ENCODE data around the gene TMEM109. TPM values are rescaled to one million over a fixed set of nuclear protein-coding genes. Genes with fewer than 3 reads are reported as not detected.

TMEM109 gene
- total and polyA plus RNA-seq, 7 experiments from 2014 or later: 49.8 to 287 (median 60.5) TPM

DNA sequence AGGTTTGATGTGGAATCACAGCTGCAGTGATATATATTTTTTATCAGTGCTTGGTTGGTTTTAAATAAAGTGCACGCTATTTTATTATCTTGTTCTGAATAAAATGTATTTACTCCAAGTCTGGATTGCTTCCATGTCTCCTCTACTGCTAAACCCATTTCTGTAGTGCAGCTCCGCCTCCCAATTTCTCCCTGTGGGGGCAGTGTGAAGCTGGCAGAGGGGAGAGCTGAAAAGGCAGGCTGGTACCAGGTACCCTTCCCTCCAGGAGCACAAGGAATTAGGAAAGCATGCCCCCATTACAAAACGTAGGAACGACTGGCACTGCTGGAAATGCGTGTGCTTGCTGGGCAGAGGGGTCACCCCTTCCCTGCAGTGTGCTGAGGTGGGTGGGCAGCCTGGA lies 9.4 kb downstream of the TMEM109 start:
- Histone ChIP-seq H3K9me3 (ENCODE audit: control insufficient read depth in 2 of 3, low read length in 3 of 3) (no peaks in the 10 kb centered on the region), H3K27me3 (ENCODE audit: control insufficient read depth in 2 of 2, insufficient read depth in 2 of 2, low read length in 2 of 2) (peaks cover 4 to 6% of the 10 kb centered on the region in 2 donors), H3K4me3 (ENCODE audit: low read length) (no peak overlapping the region), H3K36me3 (ENCODE audit: control insufficient read depth in 2 of 3, insufficient read depth in 3 of 3, low read length in 3 of 3) (peaks cover 12 to 38% (median 25%) of the 10 kb centered on the region in 3 experiments), H3K4me1 (ENCODE audit: control insufficient read depth in 2 of 2, insufficient read depth in 2 of 2, low read length in 2 of 2) (peaks cover 4 to 18% of the 10 kb centered on the region in 2 donors), H3K27ac (ENCODE audit: low read depth, low read length) (no peak overlapping the region)
- Mint-ChIP-seq H3K36me3 (peaks cover 19 to 44% (median 33%) of the 10 kb centered on the region in 5 donors), H3K27ac (no peak overlapping the region), H3K27me3 (peaks cover 5 to 28% (median 15%) of the 10 kb centered on the region in 5 donors), H3K4me1 (peaks cover 8 to 19% (median 16%) of the 10 kb centered on the region in 7 donors), H3K9me3 (no peaks in the 10 kb centered on the region), H3K4me3 (peak overlapping the region in 8 of 10 donors; percentile 37 to 76 (median 65))
- CTCF ChIA-PET: interaction anchor here (0.6 to 1.1 kb wide), 3 partner anchors 10 to 433 kb away, joined by 3 to 5 read pairs (median 3); partner anchors contain the start of gene TMEM109
- POLR2A ChIA-PET: interaction anchor here (0.9 to 1.2 kb wide), 3 partner anchors 8 to 10 kb away, joined by 3 to 5 read pairs (median 3); partner anchors contain the start of gene TMEM109
- intact Hi-C loops (cut with micrococcal nuclease): loop anchor here in 1 of 2 donors (1.0 kb wide), 1 partner anchor 9 kb away; the partner anchor contains the start of gene TMEM109
- ATAC-seq (no peak), DNase-seq (no peak)

DNA sequence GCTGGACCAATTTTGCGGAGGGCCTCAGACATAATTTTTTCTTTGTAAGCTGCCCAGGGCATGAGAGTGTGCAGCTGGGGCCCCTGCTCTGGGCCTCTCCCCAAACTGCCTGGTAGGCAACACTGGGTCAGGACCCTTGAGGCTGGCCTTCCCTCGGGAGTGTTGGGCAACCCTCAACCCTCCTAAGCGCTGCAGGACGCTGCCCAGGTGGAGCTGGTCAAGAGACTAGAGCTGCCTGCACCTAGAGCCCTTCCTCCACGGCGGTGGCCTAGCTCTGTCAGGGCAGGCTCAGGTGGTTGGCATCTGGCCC lies 9.8 kb downstream of the TMEM109 start:
- no peak overlapping the region for H3K27ac ChIP-seq (ENCODE audit: low read depth, low read length)
- peaks cover 4 to 18% of the 10 kb centered on the region in 2 donors for H3K4me1 ChIP-seq (ENCODE audit: control insufficient read depth in 2 of 2, insufficient read depth in 2 of 2, low read length in 2 of 2)
- H3K27me3 Mint-ChIP-seq: peaks cover 5 to 28% (median 15%) of the 10 kb centered on the region in 5 donors
- H3K4me3 Mint-ChIP-seq: peak overlapping the region; percentile 42 to 80 (median 56)
- peaks cover 4 to 6% of the 10 kb centered on the region in 2 donors for H3K27me3 ChIP-seq (ENCODE audit: control insufficient read depth in 2 of 2, insufficient read depth in 2 of 2, low read length in 2 of 2)
- peak overlapping the region; percentile 43 for H3K4me3 ChIP-seq (ENCODE audit: low read length)
- peaks cover 19 to 43% (median 33%) of the 10 kb centered on the region in 5 donors for H3K36me3 Mint-ChIP-seq
- ATAC-seq (no peak), DNase-seq (no peak)
- H3K9me3 ChIP-seq (ENCODE audit: control insufficient read depth in 2 of 3, low read length in 3 of 3): no peaks in the 10 kb centered on the region
- CTCF ChIA-PET: interaction anchor here (0.6 to 1.1 kb wide), 4 partner anchors 10 to 432 kb away, joined by 3 to 5 read pairs (median 4); partner anchors contain the start of gene TMEM109
- H3K9me3 Mint-ChIP-seq: no peaks in the 10 kb centered on the region
- H3K36me3 ChIP-seq (ENCODE audit: control insufficient read depth in 2 of 3, insufficient read depth in 3 of 3, low read length in 3 of 3): peaks cover 12 to 38% (median 21%) of the 10 kb centered on the region in 3 experiments
- POLR2A ChIA-PET: interaction anchor here (0.8 to 1.2 kb wide), 4 partner anchors 9 to 183 kb away, joined by 3 to 5 read pairs (median 3); partner anchors contain the start of gene TMEM109
- H3K4me1 Mint-ChIP-seq: peaks cover 8 to 19% (median 16%) of the 10 kb centered on the region in 7 donors
- H3K27ac Mint-ChIP-seq: no peak overlapping the region
- intact Hi-C loops (cut with micrococcal nuclease): loop anchor here in 1 of 2 donors (1.0 kb wide), 1 partner anchor 9 kb away; the partner anchor contains the start of gene TMEM109

DNA sequence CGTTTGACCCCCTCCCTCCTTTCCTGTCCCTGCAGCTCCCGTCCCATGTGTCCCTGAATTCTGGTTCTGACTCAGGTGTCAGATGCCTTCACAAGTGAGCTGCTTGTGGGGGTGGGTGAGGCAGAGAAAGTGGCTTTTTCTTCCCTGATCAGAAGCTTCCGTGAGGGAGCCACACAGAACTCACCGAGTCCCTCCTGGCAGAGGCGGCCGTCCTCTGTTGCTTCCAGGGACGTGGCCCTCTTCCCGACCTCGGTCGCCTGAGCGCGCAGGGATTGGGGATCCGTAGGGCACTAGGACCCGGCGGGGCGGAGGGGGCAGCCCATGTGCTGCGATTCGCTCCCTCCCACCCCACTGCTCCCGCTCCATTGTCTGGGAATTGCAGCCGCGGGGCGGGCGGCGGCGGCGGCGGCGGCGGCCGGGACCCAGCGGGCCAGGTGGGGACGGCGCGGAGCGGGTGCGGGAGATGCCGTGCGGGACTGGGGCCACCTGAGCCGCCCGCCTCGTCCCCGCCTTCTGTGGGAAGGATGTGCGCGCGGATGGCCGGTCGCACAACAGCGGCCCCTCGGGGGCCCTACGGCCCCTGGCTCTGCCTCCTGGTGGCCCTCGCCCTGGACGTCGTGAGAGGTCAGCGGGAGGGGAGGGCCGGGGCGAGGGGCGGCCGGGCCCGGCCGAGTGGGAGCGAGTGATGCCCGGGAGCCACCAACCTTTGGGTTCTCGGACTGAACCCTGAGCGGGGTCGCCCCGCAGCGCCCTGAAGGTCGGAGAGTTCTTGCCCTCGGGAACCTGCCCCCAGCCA lies 10.3 kb downstream of the TMEM109 start, which contains the start of gene TMEM132A:
TMEM132A (plus strand) TSS at position 351 of the 796 bp plus-strand sequence; CDS start at position 525, 174 bp downstream.
- Mint-ChIP-seq H3K9me3 (no peaks in the 10 kb centered on the region), H3K4me3 (peak within 1 kb of the TSS; percentile 52 to 80 (median 68)), H3K27ac (peak within 1 kb of the TSS in 2 of 9 donors; percentile 33 to 61), H3K27me3 (peaks cover 5 to 30% (median 15%) of the 10 kb centered on the region in 5 donors), H3K4me1 (peaks cover 8 to 17% (median 16%) of the 10 kb centered on the region in 7 donors), H3K36me3 (peaks cover 19 to 42% (median 32%) of the 10 kb centered on the region in 5 donors)
- CTCF ChIA-PET: interaction anchor here (0.6 to 1.1 kb wide), 2 partner anchors 11 to 206 kb away, joined by 3 to 4 read pairs; partner anchors contain the start of gene TMEM109
- Histone ChIP-seq H3K27ac (ENCODE audit: low read depth, low read length) (no peak within 1 kb of the TSS), H3K4me1 (ENCODE audit: control insufficient read depth in 2 of 2, insufficient read depth in 2 of 2, low read length in 2 of 2) (peaks cover 4 to 18% of the 10 kb centered on the region in 2 donors), H3K4me3 (ENCODE audit: low read length) (peak within 1 kb of the TSS; percentile 43), H3K27me3 (ENCODE audit: control insufficient read depth in 2 of 2, insufficient read depth in 2 of 2, low read length in 2 of 2) (peaks cover 4 to 6% of the 10 kb centered on the region in 2 donors), H3K9me3 (ENCODE audit: control insufficient read depth in 2 of 3, low read length in 3 of 3) (no peaks in the 10 kb centered on the region), H3K36me3 (ENCODE audit: control insufficient read depth in 2 of 3, insufficient read depth in 3 of 3, low read length in 3 of 3) (peaks cover 12 to 38% (median 20%) of the 10 kb centered on the region in 3 experiments)
- DNase-seq (peak in 3 of 9 donors; percentile 11 to 37 (median 24)), ATAC-seq (peak; percentile 21)
- intact Hi-C loops (cut with micrococcal nuclease): no loop called here
- POLR2A ChIA-PET: interaction anchor here (0.6 to 1.2 kb wide), 4 partner anchors 9 to 183 kb away, joined by 3 to 5 read pairs (median 3); partner anchors contain the start of genes PRPF19 and TMEM109

DNA sequence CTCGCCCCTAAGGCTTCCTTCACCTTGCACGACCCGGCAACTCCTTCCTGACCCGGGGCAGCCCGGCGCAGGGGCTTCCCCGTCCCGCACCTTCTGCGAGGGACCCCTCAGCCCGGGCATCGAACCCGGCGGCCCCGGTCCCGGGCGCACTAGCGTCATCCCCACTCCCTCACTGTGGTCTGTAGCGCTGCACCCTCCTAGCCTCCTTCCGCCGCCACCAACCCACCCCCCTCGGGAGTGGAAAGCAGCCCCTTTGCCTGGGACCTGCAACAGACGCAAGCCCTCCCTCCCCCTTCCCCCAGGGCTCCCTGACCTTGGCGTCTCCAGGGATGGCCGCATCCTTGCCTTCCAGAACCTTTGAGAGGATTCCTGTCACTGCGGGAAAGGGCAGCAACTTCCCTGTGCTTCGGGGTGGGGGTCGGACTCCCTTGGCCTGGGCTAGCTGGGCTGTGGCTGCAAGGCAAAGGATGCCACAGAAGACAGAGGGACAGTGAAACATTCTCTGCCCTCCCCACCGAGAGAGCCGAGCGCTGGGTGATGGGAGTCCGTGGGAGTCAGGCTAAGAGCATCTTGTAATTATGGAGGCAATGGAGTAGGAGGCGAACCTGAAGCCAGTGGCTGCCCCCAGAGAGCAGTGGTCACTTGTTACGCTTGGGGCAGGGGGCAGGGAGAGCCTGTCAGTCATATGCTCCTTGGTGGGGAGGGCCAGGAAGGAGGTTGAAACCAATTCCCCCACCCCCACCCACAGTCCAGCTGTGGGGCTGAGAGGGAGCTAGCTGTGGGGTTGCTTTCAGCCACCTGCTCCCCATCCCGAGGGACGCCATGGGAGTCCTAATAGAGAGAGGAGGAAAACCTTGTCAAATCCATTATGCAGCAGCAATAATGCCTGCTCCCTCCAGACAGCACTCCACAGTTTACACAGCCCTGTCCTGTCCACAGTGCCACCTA lies 11.2 kb downstream of the TMEM109 start:
- Histone ChIP-seq H3K27ac (ENCODE audit: low read depth, low read length) (no peak overlapping the region), H3K36me3 (ENCODE audit: control insufficient read depth in 2 of 3, insufficient read depth in 3 of 3, low read length in 3 of 3) (peaks cover 7 to 33% (median 14%) of the 10 kb centered on the region in 3 experiments), H3K4me3 (ENCODE audit: low read length) (peak overlapping the region; percentile 41), H3K9me3 (ENCODE audit: control insufficient read depth in 2 of 3, low read length in 3 of 3) (no peaks in the 10 kb centered on the region), H3K27me3 (ENCODE audit: control insufficient read depth in 2 of 2, insufficient read depth in 2 of 2, low read length in 2 of 2) (peaks cover 4 to 6% of the 10 kb centered on the region in 2 donors), H3K4me1 (ENCODE audit: control insufficient read depth in 2 of 2, insufficient read depth in 2 of 2, low read length in 2 of 2) (peaks cover 4 to 18% of the 10 kb centered on the region in 2 donors)
- Mint-ChIP-seq H3K27me3 (peaks cover 5 to 39% (median 16%) of the 10 kb centered on the region in 5 donors), H3K4me1 (peaks cover 8 to 17% (median 15%) of the 10 kb centered on the region in 7 donors), H3K4me3 (peak overlapping the region; percentile 52 to 76 (median 66)), H3K27ac (peak overlapping the region in 1 of 9 donors; percentile 61), H3K36me3 (peaks cover 16 to 34% (median 23%) of the 10 kb centered on the region in 5 donors), H3K9me3 (no peaks in the 10 kb centered on the region)
- DNase-seq (no peak), ATAC-seq (peak; percentile 39)
- ChIA-PET POLR2A (no interaction called here), CTCF (no interaction called here)
- intact Hi-C loops (cut with micrococcal nuclease): no loop called here

DNA sequence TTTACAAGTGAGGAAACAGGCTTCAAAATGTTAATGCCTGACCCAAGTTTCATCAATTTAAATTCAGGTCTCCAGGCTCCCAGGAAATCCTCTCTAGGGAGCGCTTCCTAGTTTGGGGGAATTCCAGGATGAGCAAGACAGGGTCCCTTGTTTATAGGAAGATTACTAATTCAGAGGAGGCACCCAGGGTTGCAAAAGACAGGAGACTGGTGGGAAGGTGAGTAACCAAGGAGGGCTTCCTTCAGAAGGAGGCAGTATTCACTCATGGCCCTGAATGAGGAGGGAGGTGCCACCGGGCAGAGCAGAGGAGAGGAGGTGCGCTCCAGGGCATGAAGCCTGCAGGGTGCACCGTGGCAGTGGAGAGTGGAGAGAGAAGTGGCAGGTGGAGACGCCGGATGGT lies 11.9 kb downstream of the TMEM109 start:
- POLR2A ChIA-PET: no interaction called here
- DNase-seq (no peak), ATAC-seq (no peak)

More for the DNA sequence above, 11.9 kb downstream of the TMEM109 start:
- H3K9me3 Mint-ChIP-seq: no peaks in the 10 kb centered on the region
- no peak overlapping the region for H3K27ac Mint-ChIP-seq
- Histone ChIP-seq H3K4me3 (ENCODE audit: low read length) (no peak overlapping the region), H3K27ac (ENCODE audit: low read depth, low read length) (no peak overlapping the region), H3K4me1 (ENCODE audit: control insufficient read depth in 2 of 2, insufficient read depth in 2 of 2, low read length in 2 of 2) (peaks cover 4 to 18% of the 10 kb centered on the region in 2 donors), H3K27me3 (ENCODE audit: control insufficient read depth in 2 of 2, insufficient read depth in 2 of 2, low read length in 2 of 2) (peaks cover 4 to 6% of the 10 kb centered on the region in 2 donors), H3K36me3 (ENCODE audit: control insufficient read depth in 2 of 3, insufficient read depth in 3 of 3, low read length in 3 of 3) (peaks cover under 1 to 26% (median 8%) of the 10 kb centered on the region in 3 experiments), H3K9me3 (ENCODE audit: control insufficient read depth in 2 of 3, low read length in 3 of 3) (no peaks in the 10 kb centered on the region)
- H3K4me3 Mint-ChIP-seq: peak overlapping the region in 7 of 10 donors; percentile 11 to 76 (median 55)
- CTCF ChIA-PET: no interaction called here
- peaks cover 9 to 27% (median 17%) of the 10 kb centered on the region in 5 donors for H3K36me3 Mint-ChIP-seq
- intact Hi-C loops (cut with micrococcal nuclease): no loop called here
- H3K27me3 Mint-ChIP-seq: peaks cover 5 to 43% (median 16%) of the 10 kb centered on the region in 5 donors
- peaks cover 8 to 17% (median 15%) of the 10 kb centered on the region in 7 donors for H3K4me1 Mint-ChIP-seq
